RWPE2 (cell line): ENCODE data around the gene RAB5A.
"Not testable (repeated sequence)": the region's sequence is repeated elsewhere in the genome, so short reads cannot be mapped to it uniquely, and the experiment has no call there.

Experiments
- ATAC-seq: fragments of 200-7000 bp; cut with Tn5 transposase; 3 replicates; pipeline ENCODE4 v1.9.1; 2021; ENCODE audit warnings: low read depth
- DNase-seq: peaks from one replicate; pipeline ENCODE4 v3.0.0-alpha.2; 2020; ENCODE audit warnings: low spot score
- H3K27ac ChIP-seq: fragments of 450-650 bp; 2 replicates; pipeline ENCODE4 v1.5.1; 2017; ENCODE audit warnings: mild to moderate bottlenecking; ENCODE audit not compliant: poor library complexity, severe bottlenecking
- H3K27me3 ChIP-seq: fragments of 250-450 bp; sonication (Bioruptor Pico); 2 replicates; pipeline ENCODE4 v1.5.1; 2021; ENCODE audit warnings: mild to moderate bottlenecking, moderate library complexity; ENCODE audit not compliant: insufficient read depth, poor library complexity, severe bottlenecking
- H3K36me3 ChIP-seq: fragments of 250-450 bp; sonication (Bioruptor Pico); 2 replicates; pipeline ENCODE4 v1.5.1; 2020; ENCODE audit warnings: low read depth, mild to moderate bottlenecking, moderate library complexity
- H3K4me1 ChIP-seq: fragments of 250-450 bp; sonication (Bioruptor Pico); 2 replicates; pipeline ENCODE4 v1.5.1; 2021; ENCODE audit warnings: mild to moderate bottlenecking, moderate library complexity; ENCODE audit not compliant: insufficient read depth, poor library complexity, severe bottlenecking
- H3K4me3 ChIP-seq: fragments of 250-450 bp; sonication (Bioruptor Pico); 2 replicates; pipeline ENCODE4 v1.5.1; 2021; ENCODE audit warnings: mild to moderate bottlenecking, moderate library complexity; ENCODE audit not compliant: severe bottlenecking
- H3K9me3 ChIP-seq: fragments of 250-450 bp; sonication (Bioruptor Pico); 2 replicates; pipeline ENCODE4 v1.5.1; 2021; ENCODE audit warnings: mild to moderate bottlenecking, moderate library complexity; ENCODE audit not compliant: severe bottlenecking
- CTCF ChIP-seq: fragments of 450-650 bp; IDR thresholded peaks from one replicate; pipeline ENCODE4 v1.5.1; 2017; ENCODE audit warnings: mild to moderate bottlenecking, moderate library complexity; ENCODE audit not compliant: poor library complexity, severe bottlenecking

RAB5A gene

GRCh38 chr3:19954676-19955075, 7.8 kb downstream of the RAB5A start:
- TF ChIP-seq CTCF, result no peak
- Histone ChIP-seq H3K27ac (no peak overlapping the region), H3K9me3 (no peaks in the 10 kb centered on the region), H3K4me3 (no peak overlapping the region), H3K4me1 (no peaks in the 10 kb centered on the region), H3K27me3 (no peaks in the 10 kb centered on the region), H3K36me3 (peaks cover 82% of the 10 kb centered on the region)
- no peak for DNase-seq
- ATAC-seq, result no peak

GRCh38 chr3:19957354-19957753, 10.5 kb downstream of the RAB5A start:
- H3K36me3 ChIP-seq, result peaks cover 79% of the 10 kb centered on the region
- not testable (repeated sequence) for DNase-seq, H3K4me3 ChIP-seq, H3K27me3 ChIP-seq, H3K4me1 ChIP-seq, ATAC-seq, H3K9me3 ChIP-seq, H3K27ac ChIP-seq

DNA sequence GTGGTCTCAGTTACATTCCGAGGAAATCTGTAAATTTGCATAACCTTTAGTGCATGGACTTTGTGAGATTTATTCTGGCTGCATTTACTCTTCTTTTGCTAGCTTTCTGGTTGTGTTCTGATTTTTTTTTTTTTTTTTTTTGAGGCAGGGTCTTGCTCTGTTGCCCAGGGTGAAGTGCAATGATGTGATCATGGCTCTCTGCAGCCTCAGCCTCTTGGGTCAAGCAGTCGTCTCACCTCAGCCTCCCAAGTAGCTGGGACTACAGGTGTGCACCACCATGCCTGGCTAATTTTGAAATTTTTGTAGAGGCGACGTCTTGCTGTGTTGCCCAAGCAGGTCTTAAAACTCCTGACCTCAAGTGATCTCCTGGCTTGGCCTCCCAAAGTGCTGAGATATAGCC, 12.6 kb downstream of the RAB5A start:
- TF ChIP-seq CTCF, result no peak
- Histone ChIP-seq H3K4me3 (no peak overlapping the region), H3K36me3 (peaks cover 59% of the 10 kb centered on the region), H3K27ac (no peak overlapping the region), H3K27me3 (no peaks in the 10 kb centered on the region), H3K4me1 (no peaks in the 10 kb centered on the region), H3K9me3 (no peaks in the 10 kb centered on the region)
- DNase-seq (no peak), ATAC-seq (no peak)

DNA sequence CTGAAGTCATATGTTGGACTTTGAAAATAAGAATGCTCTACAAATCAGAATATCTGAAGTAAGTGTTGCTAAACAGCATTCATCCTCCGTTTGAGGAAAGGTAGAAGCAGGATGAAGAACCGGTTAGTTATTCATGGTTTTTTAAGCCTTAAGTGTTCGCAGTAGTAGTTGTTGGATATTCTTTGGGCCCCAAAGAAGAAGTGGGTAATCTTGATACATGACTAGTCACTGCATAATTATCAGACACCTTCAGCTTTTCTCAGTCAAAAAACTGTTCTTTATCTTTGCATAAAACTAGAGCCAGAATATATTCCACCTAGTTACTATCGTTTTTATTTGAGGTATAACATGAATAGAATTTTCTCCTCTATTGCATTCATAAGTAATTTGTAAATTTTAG, 13.8 kb downstream of the RAB5A start:
- Histone ChIP-seq H3K27ac (no peak overlapping the region), H3K4me3 (no peak overlapping the region), H3K36me3 (peaks cover 47% of the 10 kb centered on the region), H3K4me1 (no peaks in the 10 kb centered on the region), H3K27me3 (no peaks in the 10 kb centered on the region), H3K9me3 (no peaks in the 10 kb centered on the region)
- no peak for TF ChIP-seq CTCF
- ATAC-seq (no peak), DNase-seq (no peak)

DNA sequence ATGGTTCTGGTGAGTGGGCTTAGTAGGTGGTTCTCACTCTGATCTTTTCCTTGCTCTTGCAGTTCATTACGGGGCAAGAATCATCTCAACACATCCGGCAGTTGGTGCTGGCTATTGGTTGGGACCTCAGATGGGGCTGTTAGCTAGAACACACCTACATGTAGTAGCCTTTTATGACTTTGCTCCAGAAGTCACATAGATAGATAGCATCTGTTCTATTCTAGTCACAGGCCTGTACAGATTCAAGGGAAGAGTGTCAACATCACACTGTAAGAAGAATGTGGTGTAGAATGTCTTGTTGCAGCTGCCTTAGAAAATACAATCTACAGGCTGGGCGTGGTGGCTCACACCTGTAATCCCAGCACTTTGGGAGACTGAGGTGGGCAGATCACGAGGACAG, 15.1 kb downstream of the RAB5A start:
- DNase-seq, result no peak

More for the DNA sequence above, 15.1 kb downstream of the RAB5A start:
- Histone ChIP-seq H3K9me3 (no peaks in the 10 kb centered on the region), H3K36me3 (peaks cover 41% of the 10 kb centered on the region), H3K4me1 (no peaks in the 10 kb centered on the region), H3K27me3 (no peaks in the 10 kb centered on the region), H3K4me3 (no peak overlapping the region), H3K27ac (no peak overlapping the region)
- ATAC-seq, result no peak
- TF ChIP-seq CTCF, result no peak
